ENCODE measurements around the gene GALNTL6. TPM values are rescaled to one million over a fixed set of nuclear protein-coding genes. Genes with fewer than 3 reads are reported as not detected.

The GALNTL6 gene
- polyA plus RNA-seq, 1 donor from 2014 or later, result 14.9 TPM

DNA sequence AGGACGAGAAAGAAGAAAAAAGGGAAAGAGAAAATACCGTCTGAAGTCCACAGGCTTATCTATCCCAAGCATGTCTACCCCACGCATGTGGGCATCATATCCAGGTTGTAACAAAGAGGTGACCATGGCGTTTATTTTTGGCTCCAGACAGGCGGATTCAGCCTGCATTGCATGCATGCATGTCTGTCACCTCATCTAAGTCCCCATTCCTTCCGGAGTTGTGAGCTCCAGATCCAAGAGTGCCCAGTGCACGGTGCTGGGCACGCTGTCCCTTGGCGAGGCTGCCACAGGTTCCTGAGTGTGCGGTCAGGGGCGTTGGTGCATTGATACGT, 905 bp upstream of the GALNTL6 start:
- Histone ChIP-seq H3K9me2 (ENCODE audit: insufficient read depth, low read length) (no peaks in the 10 kb centered on the region), H3K4me3 (ENCODE audit: low read length) (peak overlapping the region; percentile 82), H4K20me1 (ENCODE audit: insufficient read depth) (no peaks in the 10 kb centered on the region), H3F3A (ENCODE audit: insufficient read depth, low read length, poor library complexity, severe bottlenecking) (no peaks in the 10 kb centered on the region), H3K4me2 (ENCODE audit: low read length) (peak overlapping the region; percentile 8), H3K27ac (ENCODE audit: low read length) (peak overlapping the region; percentile 48), H3K9ac (ENCODE audit: low read length) (peak overlapping the region; percentile 69), H3K36me3 (ENCODE audit: insufficient read depth, low read length) (no peaks in the 10 kb centered on the region), H3K79me2 (replicated peaks; ENCODE audit: insufficient read depth, low read length) (no peaks in the 10 kb centered on the region), H3K9me3 (ENCODE audit: low read length) (no peaks in the 10 kb centered on the region), H3K27me3 (ENCODE audit: insufficient read depth, low read depth, low read length) (peaks cover 31% of the 10 kb centered on the region), H2AFZ (ENCODE audit: low read depth, low read length) (peak overlapping the region; percentile 53)
- TF ChIP-seq POLR2AphosphoS5 (IDR thresholded peaks at IDR 0.05), result no peak
- peak; percentile 7 for TF ChIP-seq SMC3 (conservative IDR thresholded peaks at IDR 0.05; ENCODE audit: poor library complexity)
- TF ChIP-seq RAD21 (conservative IDR thresholded peaks at IDR 0.05), result no peak

DNA sequence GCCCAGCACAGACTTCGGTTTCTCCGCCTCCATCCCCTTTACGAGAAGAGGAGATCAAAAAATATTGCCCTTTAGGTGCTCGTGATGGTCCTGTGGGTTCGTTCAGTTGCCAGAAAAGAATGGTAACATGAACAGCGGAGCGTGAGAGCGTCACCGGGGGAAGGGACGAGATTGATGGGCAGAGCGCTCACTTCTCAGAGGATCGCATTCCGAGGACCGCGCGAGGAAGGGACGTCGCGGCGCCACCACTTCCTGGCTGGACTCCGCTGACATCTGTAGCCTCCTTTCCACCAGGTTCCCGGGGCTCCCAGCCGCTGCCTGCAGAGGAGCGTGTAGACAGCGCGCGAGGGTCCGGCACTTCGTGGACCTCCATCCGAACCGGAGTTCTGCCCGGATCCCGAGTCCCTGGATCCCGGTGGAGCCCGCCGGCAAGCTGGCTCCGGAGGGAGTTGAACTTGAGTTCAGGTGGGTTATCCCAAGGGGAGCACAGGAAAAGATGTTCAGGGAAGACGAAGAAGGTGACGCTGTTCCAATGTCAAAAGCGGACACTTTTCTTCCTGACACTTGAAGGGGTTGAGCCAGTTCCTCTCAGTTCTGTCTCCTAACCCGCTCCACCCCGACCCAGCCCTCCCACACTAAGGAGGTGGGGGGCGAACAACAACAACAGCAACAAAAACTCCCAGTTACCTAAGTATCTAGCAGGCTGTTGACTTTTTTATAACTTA, 484 bp downstream of the GALNTL6 start:
- Histone ChIP-seq H3K27me3 (ENCODE audit: insufficient read depth, low read depth, low read length) (peaks cover 31% of the 10 kb centered on the region), H3F3A (ENCODE audit: insufficient read depth, low read length, poor library complexity, severe bottlenecking) (no peaks in the 10 kb centered on the region), H4K20me1 (ENCODE audit: insufficient read depth) (no peaks in the 10 kb centered on the region), H3K9me3 (ENCODE audit: low read length) (no peaks in the 10 kb centered on the region), H3K9ac (ENCODE audit: low read length) (peak overlapping the region; percentile 69), H3K79me2 (replicated peaks; ENCODE audit: insufficient read depth, low read length) (no peaks in the 10 kb centered on the region), H3K9me2 (ENCODE audit: insufficient read depth, low read length) (no peaks in the 10 kb centered on the region), H3K4me3 (ENCODE audit: low read length) (peak overlapping the region; percentile 82), H2AFZ (ENCODE audit: low read depth, low read length) (peak overlapping the region; percentile 53), H3K27ac (ENCODE audit: low read length) (peak overlapping the region; percentile 48), H3K4me2 (ENCODE audit: low read length) (peak overlapping the region; percentile 54), H3K36me3 (ENCODE audit: insufficient read depth, low read length) (no peaks in the 10 kb centered on the region)
- TF ChIP-seq EZH2 (IDR thresholded peaks at IDR 0.05; ENCODE audit: borderline replicate concordance, insufficient read depth, low read length, poor library complexity, severe bottlenecking) (no peak), TAF1 (IDR thresholded peaks at IDR 0.05; ENCODE audit: low read depth) (no peak), POLR2AphosphoS5 (IDR thresholded peaks at IDR 0.05) (peak; percentile 10), RAD21 (conservative IDR thresholded peaks at IDR 0.05) (peak; percentile 54), EP300 (conservative IDR thresholded peaks at IDR 0.05; ENCODE audit: poor library complexity, severe bottlenecking) (no peak), SMC3 (conservative IDR thresholded peaks at IDR 0.05; ENCODE audit: poor library complexity) (peak; percentile 49), MXI1 (conservative IDR thresholded peaks at IDR 0.05; ENCODE audit: poor library complexity, severe bottlenecking) (peak; percentile 17)
- TF ChIP-seq, protein P1, sequence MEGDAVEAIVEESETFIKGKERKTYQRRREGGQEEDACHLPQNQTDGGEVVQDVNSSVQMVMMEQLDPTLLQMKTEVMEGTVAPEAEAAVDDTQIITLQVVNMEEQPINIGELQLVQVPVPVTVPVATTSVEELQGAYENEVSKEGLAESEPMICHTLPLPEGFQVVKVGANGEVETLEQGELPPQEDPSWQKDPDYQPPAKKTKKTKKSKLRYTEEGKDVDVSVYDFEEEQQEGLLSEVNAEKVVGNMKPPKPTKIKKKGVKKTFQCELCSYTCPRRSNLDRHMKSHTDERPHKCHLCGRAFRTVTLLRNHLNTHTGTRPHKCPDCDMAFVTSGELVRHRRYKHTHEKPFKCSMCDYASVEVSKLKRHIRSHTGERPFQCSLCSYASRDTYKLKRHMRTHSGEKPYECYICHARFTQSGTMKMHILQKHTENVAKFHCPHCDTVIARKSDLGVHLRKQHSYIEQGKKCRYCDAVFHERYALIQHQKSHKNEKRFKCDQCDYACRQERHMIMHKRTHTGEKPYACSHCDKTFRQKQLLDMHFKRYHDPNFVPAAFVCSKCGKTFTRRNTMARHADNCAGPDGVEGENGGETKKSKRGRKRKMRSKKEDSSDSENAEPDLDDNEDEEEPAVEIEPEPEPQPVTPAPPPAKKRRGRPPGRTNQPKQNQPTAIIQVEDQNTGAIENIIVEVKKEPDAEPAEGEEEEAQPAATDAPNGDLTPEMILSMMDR (IDR thresholded peaks at IDR 0.05; ENCODE audit: poor library complexity, severe bottlenecking), result peak; percentile 25

DNA sequence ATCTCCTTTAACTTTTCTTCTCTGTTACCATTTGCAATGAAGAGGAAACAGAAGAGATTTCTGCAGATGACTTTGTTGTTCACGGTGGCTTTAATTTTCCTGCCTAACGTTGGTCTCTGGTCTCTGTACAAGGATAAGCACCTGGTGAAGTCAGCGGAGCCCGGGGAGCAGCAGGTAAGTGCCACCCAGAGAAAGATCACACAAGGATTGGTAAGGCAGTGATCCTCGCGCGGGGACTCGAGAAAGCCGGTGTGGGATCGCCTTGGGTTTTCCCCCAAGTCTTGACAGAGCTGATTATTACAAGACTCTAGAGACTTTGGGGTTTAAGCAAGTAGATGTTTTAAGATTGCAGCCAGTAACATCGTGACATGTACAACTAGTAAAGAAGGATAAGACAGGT, 1.3 kb downstream of the GALNTL6 start:
- no peak overlapping the region for H3K27ac ChIP-seq (ENCODE audit: low read length)
- peak overlapping the region; percentile 54 for H3K4me2 ChIP-seq (ENCODE audit: low read length)
- no peaks in the 10 kb centered on the region for H3K36me3 ChIP-seq (ENCODE audit: insufficient read depth, low read length)
- no peaks in the 10 kb centered on the region for H3K9me2 ChIP-seq (ENCODE audit: insufficient read depth, low read length)
- TF ChIP-seq MXI1 (conservative IDR thresholded peaks at IDR 0.05; ENCODE audit: poor library complexity, severe bottlenecking), result no peak
- TF ChIP-seq, protein P1 (IDR thresholded peaks at IDR 0.05; ENCODE audit: poor library complexity, severe bottlenecking), result no peak
- TF ChIP-seq, protein P2, sequence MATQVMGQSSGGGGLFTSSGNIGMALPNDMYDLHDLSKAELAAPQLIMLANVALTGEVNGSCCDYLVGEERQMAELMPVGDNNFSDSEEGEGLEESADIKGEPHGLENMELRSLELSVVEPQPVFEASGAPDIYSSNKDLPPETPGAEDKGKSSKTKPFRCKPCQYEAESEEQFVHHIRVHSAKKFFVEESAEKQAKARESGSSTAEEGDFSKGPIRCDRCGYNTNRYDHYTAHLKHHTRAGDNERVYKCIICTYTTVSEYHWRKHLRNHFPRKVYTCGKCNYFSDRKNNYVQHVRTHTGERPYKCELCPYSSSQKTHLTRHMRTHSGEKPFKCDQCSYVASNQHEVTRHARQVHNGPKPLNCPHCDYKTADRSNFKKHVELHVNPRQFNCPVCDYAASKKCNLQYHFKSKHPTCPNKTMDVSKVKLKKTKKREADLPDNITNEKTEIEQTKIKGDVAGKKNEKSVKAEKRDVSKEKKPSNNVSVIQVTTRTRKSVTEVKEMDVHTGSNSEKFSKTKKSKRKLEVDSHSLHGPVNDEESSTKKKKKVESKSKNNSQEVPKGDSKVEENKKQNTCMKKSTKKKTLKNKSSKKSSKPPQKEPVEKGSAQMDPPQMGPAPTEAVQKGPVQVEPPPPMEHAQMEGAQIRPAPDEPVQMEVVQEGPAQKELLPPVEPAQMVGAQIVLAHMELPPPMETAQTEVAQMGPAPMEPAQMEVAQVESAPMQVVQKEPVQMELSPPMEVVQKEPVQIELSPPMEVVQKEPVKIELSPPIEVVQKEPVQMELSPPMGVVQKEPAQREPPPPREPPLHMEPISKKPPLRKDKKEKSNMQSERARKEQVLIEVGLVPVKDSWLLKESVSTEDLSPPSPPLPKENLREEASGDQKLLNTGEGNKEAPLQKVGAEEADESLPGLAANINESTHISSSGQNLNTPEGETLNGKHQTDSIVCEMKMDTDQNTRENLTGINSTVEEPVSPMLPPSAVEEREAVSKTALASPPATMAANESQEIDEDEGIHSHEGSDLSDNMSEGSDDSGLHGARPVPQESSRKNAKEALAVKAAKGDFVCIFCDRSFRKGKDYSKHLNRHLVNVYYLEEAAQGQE (IDR thresholded peaks at IDR 0.05; ENCODE audit: borderline replicate concordance), result no peak
- H4K20me1 ChIP-seq (ENCODE audit: insufficient read depth), result no peaks in the 10 kb centered on the region
- H3K4me3 ChIP-seq (ENCODE audit: low read length), result peak overlapping the region; percentile 82
- no peak overlapping the region for H3K9ac ChIP-seq (ENCODE audit: low read length)
- no peak overlapping the region for H2AFZ ChIP-seq (ENCODE audit: low read depth, low read length)
- no peaks in the 10 kb centered on the region for H3K79me2 ChIP-seq (replicated peaks; ENCODE audit: insufficient read depth, low read length)
- H3K27me3 ChIP-seq (ENCODE audit: insufficient read depth, low read depth, low read length), result peaks cover 31% of the 10 kb centered on the region
- H3F3A ChIP-seq (ENCODE audit: insufficient read depth, low read length, poor library complexity, severe bottlenecking), result no peaks in the 10 kb centered on the region
- H3K9me3 ChIP-seq (ENCODE audit: low read length), result no peaks in the 10 kb centered on the region
